Measurements from ENCODE around the gene CFDP1. TPM values are rescaled to one million over a fixed set of nuclear protein-coding genes. Genes with fewer than 3 reads are reported as not detected.
"Not testable (repeated sequence)": the region's sequence is repeated elsewhere in the genome, so short reads cannot be mapped to it uniquely, and the experiment has no call there.

Gene CFDP1
- total RNA-seq, 1 experiment from 2014 or later = 52.6 TPM

DNA sequence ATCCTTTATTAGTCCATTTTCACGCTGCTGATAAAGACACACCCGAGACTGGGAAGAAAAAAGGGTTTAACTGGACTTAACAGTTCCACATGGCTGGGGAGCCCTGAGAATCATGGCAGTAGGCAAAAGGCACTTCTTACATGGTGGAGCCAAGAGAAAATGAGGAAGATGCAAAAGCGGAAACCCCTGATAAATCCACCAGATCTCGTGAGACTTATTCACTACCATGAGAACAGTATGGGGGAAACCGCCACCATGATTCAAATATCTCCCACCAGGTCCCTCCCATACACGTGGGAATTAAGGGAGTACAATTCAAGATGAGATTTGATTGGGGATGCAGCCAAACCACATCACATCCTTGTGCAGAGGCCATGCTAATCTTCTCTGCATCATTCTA is 146.9 kb downstream of the CFDP1 start:
- no peaks in the 10 kb centered on the region for H4K20me1 ChIP-seq (ENCODE audit: insufficient read depth)
- no TSS peak for BruUV-seq (replicated peaks)
- no peaks in the 10 kb centered on the region for H3K27me3 ChIP-seq (ENCODE audit: insufficient read depth, low read depth)
- intact Hi-C loops (cut with micrococcal nuclease; ENCODE audit: unreplicated experiment) = no loop called here
- DNase-seq = no peak
- no peaks in the 10 kb centered on the region for H3K9me3 ChIP-seq (ENCODE audit: insufficient read depth, low read depth)
- no peak overlapping the region for H3K4me3 ChIP-seq
- no peak overlapping the region for H2AFZ ChIP-seq
- H3K4me1 ChIP-seq (replicated peaks; ENCODE audit: insufficient read depth) = peaks cover 15% of the 10 kb centered on the region
- H3K9me2 ChIP-seq (ENCODE audit: insufficient read depth) = no peaks in the 10 kb centered on the region
- H3K27ac ChIP-seq = no peak overlapping the region
- peaks cover 3% of the 10 kb centered on the region; the same call in 1 of the 2 replicates for H3F3A ChIP-seq (ENCODE audit: insufficient read depth, low read depth)
- H3K79me2 ChIP-seq (ENCODE audit: low read depth) = no peaks in the 10 kb centered on the region
- CTCF ChIA-PET = no interaction called here
- POLR2A ChIA-PET (ENCODE audit: unreplicated experiment) = no interaction called here
- TF ChIP-seq EZH2 (IDR thresholded peaks at IDR 0.05; ENCODE audit: low read depth) = no peak
- TF ChIP-seq, protein P1, sequence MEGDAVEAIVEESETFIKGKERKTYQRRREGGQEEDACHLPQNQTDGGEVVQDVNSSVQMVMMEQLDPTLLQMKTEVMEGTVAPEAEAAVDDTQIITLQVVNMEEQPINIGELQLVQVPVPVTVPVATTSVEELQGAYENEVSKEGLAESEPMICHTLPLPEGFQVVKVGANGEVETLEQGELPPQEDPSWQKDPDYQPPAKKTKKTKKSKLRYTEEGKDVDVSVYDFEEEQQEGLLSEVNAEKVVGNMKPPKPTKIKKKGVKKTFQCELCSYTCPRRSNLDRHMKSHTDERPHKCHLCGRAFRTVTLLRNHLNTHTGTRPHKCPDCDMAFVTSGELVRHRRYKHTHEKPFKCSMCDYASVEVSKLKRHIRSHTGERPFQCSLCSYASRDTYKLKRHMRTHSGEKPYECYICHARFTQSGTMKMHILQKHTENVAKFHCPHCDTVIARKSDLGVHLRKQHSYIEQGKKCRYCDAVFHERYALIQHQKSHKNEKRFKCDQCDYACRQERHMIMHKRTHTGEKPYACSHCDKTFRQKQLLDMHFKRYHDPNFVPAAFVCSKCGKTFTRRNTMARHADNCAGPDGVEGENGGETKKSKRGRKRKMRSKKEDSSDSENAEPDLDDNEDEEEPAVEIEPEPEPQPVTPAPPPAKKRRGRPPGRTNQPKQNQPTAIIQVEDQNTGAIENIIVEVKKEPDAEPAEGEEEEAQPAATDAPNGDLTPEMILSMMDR (conservative IDR thresholded peaks at IDR 0.05) = no peak
- no peak overlapping the region for H3K4me2 ChIP-seq
- 0 out of 2 replicates have a peak, but pooled peaks cover 2% of the 10 kb centered on the region for H3K36me3 ChIP-seq (ENCODE audit: low read depth)

DNA sequence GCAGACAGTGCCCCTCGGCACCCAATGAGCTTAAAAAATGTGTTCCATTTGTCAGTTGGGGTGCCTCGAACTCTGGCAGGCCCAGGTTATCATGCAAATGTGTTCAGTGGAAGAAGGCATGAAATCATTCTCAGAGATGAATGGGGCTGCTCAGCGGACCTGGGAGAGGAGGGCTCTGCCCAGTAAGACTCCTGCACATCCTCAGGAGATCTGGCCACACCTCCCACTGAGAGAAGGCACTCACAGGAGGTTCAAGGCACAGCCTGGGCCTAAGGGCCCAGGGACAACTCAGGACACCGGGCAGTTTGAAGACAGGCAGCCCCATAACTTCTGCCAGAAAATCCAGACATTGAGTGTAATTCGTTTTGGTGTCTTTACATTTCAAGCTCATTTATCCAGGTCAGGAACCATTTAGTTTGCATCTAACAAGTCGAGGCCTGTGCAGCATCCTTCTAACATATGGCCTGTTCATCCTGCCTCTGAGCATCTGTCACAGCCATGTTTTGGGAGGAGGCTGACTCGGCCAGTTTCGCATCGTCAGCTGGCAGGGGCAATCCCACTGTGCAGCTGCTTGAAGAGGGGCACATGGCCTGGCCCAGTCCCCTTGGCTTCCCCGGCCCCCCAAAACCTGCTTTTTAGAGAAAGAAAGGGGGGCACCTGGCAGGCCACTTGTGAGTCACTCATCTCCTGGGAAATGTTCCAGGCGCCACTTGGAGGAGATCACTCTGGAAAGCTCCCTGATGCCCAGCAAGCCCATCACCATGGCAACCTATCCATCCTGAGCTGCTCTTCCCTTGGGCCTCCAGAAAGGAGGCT is 150.6 kb downstream of the CFDP1 start:
- DNase-seq = peak in 1 of 2 experiments; percentile 4
- Histone ChIP-seq H3K79me2 (ENCODE audit: low read depth) (no peaks in the 10 kb centered on the region), H3K27ac (no peak overlapping the region), H4K20me1 (ENCODE audit: insufficient read depth) (no peaks in the 10 kb centered on the region), H3K27me3 (ENCODE audit: insufficient read depth, low read depth) (no peaks in the 10 kb centered on the region), H3K36me3 (ENCODE audit: low read depth) (no peaks in the 10 kb centered on the region), H3F3A (ENCODE audit: insufficient read depth, low read depth) (peaks cover 38% of the 10 kb centered on the region), H3K9me2 (ENCODE audit: insufficient read depth) (no peaks in the 10 kb centered on the region), H2AFZ (no peak overlapping the region), H3K9me3 (ENCODE audit: insufficient read depth, low read depth) (no peaks in the 10 kb centered on the region), H3K4me3 (no peak overlapping the region), H3K4me2 (no peak overlapping the region), H3K4me1 (replicated peaks; ENCODE audit: insufficient read depth) (peaks cover 32% of the 10 kb centered on the region)
- TF ChIP-seq, protein P1 (conservative IDR thresholded peaks at IDR 0.05) = no peak
- TF ChIP-seq EZH2 (IDR thresholded peaks at IDR 0.05; ENCODE audit: low read depth) = no peak
- no TSS peak for BruUV-seq (replicated peaks)
- intact Hi-C loops (cut with micrococcal nuclease; ENCODE audit: unreplicated experiment) = no loop called here
- ChIA-PET POLR2A (ENCODE audit: unreplicated experiment) (no interaction called here), CTCF (interaction anchor here (0.9 kb wide), 1 partner anchor 11 kb away, joined by 4 read pairs; no protein-coding TSS in a partner anchor)

DNA sequence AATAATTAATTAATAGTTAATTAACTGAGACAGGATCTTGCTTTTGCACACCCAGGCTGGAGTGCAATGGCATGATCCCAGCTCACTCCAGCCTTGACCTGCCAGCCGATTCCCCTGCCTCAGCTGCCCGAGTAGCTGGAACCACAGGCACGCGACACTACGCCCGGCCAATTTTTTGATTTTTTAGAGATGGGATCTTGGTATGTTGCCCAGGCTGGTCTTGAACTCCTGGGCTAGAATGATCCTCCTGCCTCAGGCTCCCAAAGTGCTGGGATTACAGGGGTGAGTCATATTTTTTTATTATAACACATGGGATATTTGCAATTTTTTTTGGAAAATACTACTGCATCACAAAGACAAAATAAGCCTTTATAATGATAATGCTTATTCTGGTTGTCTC is 151.5 kb downstream of the CFDP1 start:
- no peaks in the 10 kb centered on the region for H4K20me1 ChIP-seq (ENCODE audit: insufficient read depth)
- CTCF ChIA-PET = no interaction called here
- H3K4me3 ChIP-seq = no peak overlapping the region
- TF ChIP-seq, protein P1 (conservative IDR thresholded peaks at IDR 0.05) = no peak
- TF ChIP-seq EZH2 (IDR thresholded peaks at IDR 0.05; ENCODE audit: low read depth) = no peak
- POLR2A ChIA-PET (ENCODE audit: unreplicated experiment) = no interaction called here
- peaks cover 38% of the 10 kb centered on the region for H3F3A ChIP-seq (ENCODE audit: insufficient read depth, low read depth)
- no peak overlapping the region for H2AFZ ChIP-seq
- no peak overlapping the region for H3K27ac ChIP-seq
- peaks cover 32% of the 10 kb centered on the region for H3K4me1 ChIP-seq (replicated peaks; ENCODE audit: insufficient read depth)
- no peak overlapping the region for H3K4me2 ChIP-seq
- H3K36me3 ChIP-seq (ENCODE audit: low read depth) = no peaks in the 10 kb centered on the region
- BruUV-seq (replicated peaks) = no TSS peak
- DNase-seq = no peak
- H3K27me3 ChIP-seq (ENCODE audit: insufficient read depth, low read depth) = no peaks in the 10 kb centered on the region
- no peaks in the 10 kb centered on the region for H3K79me2 ChIP-seq (ENCODE audit: low read depth)
- H3K9me3 ChIP-seq (ENCODE audit: insufficient read depth, low read depth) = no peaks in the 10 kb centered on the region
- no peaks in the 10 kb centered on the region for H3K9me2 ChIP-seq (ENCODE audit: insufficient read depth)
- intact Hi-C loops (cut with micrococcal nuclease; ENCODE audit: unreplicated experiment) = no loop called here

DNA sequence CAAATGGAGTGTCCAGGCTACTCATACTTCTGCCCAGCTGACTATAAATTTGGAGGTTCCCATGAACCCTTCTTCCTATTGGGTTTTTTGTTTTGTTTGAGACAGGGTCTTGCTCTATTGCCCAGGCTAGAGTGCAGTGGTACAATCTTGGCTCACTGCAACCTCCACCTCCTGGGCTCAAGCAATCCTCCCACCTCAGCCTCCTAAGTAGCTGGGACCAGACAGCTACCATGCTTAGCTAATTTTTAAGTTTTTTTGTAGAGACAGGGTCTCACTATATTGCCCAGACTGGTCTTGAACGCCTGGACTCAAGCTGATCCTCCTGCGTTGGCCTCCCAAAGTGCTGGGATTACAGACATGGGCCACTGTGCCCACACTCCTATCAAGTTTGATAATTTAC is 152.3 kb downstream of the CFDP1 start:
- POLR2A ChIA-PET (ENCODE audit: unreplicated experiment) = interaction anchor here (0.6 to 0.7 kb wide), 2 partner anchors 31 to 211 kb away, joined by 4 to 5 read pairs; no protein-coding TSS in a partner anchor
- H3K27me3 ChIP-seq (ENCODE audit: insufficient read depth, low read depth); H2AFZ ChIP-seq; H3K36me3 ChIP-seq (ENCODE audit: low read depth); BruUV-seq (replicated peaks); intact Hi-C loops (cut with micrococcal nuclease; ENCODE audit: unreplicated experiment); DNase-seq; H3K4me3 ChIP-seq; H3K79me2 ChIP-seq (ENCODE audit: low read depth); H4K20me1 ChIP-seq (ENCODE audit: insufficient read depth); H3K9me2 ChIP-seq (ENCODE audit: insufficient read depth); CTCF ChIA-PET; H3K9me3 ChIP-seq (ENCODE audit: insufficient read depth, low read depth): not testable (repeated sequence)
- H3K4me1 ChIP-seq (replicated peaks; ENCODE audit: insufficient read depth) = peaks cover 32% of the 10 kb centered on the region
- H3F3A ChIP-seq (ENCODE audit: insufficient read depth, low read depth) = peaks cover 38% of the 10 kb centered on the region
- H3K27ac ChIP-seq = peak overlapping the region; percentile 76
- peak overlapping the region; percentile 79 for H3K4me2 ChIP-seq

All from PC-9 (cell line).